HG03139 (cell line): Measurements from ENCODE around the gene GZF1.

Experiments used
- ATAC-seq: cut with Tn5 transposase; IDR thresholded peaks from one replicate; pipeline ENCODE4 v1.9.1; 2021; ENCODE audit not compliant: unreplicated experiment

The GZF1 gene

GRCh38 chr20:23361476-23362391 is at the start of gene GZF1:
Gene GZF1, plus strand, starts transcription at chr20:23362182. Its CDS starts 2,202 bp downstream, at chr20:23364384.
- ATAC-seq = peak; percentile 61

- ATAC-seq = no peak
Observed at GRCh38 chr20:23313271-23313670, 48.7 kb upstream of the GZF1 start.

GRCh38 chr20:23314699-23315098 is 47.3 kb upstream of the GZF1 start:
- no peak for ATAC-seq

- no peak for ATAC-seq
Observed at GRCh38 chr20:23315099-23315498, 46.9 kb upstream of the GZF1 start.

- ATAC-seq = no peak
Observed at GRCh38 chr20:23316626-23317025, 45.4 kb upstream of the GZF1 start.

GRCh38 chr20:23317081-23317480 is 44.9 kb upstream of the GZF1 start:
- ATAC-seq = no peak

- no peak for ATAC-seq
Observed at GRCh38 chr20:23318347-23318746, 43.6 kb upstream of the GZF1 start.

GRCh38 chr20:23320317-23320716 is 41.7 kb upstream of the GZF1 start:
- ATAC-seq = no peak

- no peak for ATAC-seq
Observed at GRCh38 chr20:23325107-23325506, 36.9 kb upstream of the GZF1 start.

GRCh38 chr20:23326774-23327173 is 35.2 kb upstream of the GZF1 start:
- ATAC-seq = no peak

- ATAC-seq = no peak
Observed at GRCh38 chr20:23327617-23328333, 34.2 kb upstream of the GZF1 start.

- ATAC-seq = no peak
Observed at GRCh38 chr20:23331450-23332350, 30.3 kb upstream of the GZF1 start.

GRCh38 chr20:23332467-23332866 is 29.5 kb upstream of the GZF1 start:
- no peak for ATAC-seq

- no peak for ATAC-seq
Observed at GRCh38 chr20:23334111-23334510, 27.9 kb upstream of the GZF1 start.

- no peak for ATAC-seq
Observed at GRCh38 chr20:23335521-23335920, 26.5 kb upstream of the GZF1 start.

GRCh38 chr20:23336476-23336875 is 25.5 kb upstream of the GZF1 start:
- ATAC-seq = no peak

- ATAC-seq = no peak
Observed at GRCh38 chr20:23337312-23337711, 24.7 kb upstream of the GZF1 start.

- no peak for ATAC-seq
Observed at GRCh38 chr20:23339986-23340385, 22.0 kb upstream of the GZF1 start.

- ATAC-seq = no peak
Observed at GRCh38 chr20:23340524-23340923, 21.5 kb upstream of the GZF1 start.

- ATAC-seq = no peak
Observed at GRCh38 chr20:23341073-23341472, 20.9 kb upstream of the GZF1 start.

GRCh38 chr20:23343590-23343989 is 18.4 kb upstream of the GZF1 start:
- ATAC-seq = no peak
